ENCODE results near the gene MRPS31.
"Not testable (repeated sequence)": the region's sequence is repeated elsewhere in the genome, so short reads cannot be mapped to it uniquely, and the experiment has no call there.

DNA sequence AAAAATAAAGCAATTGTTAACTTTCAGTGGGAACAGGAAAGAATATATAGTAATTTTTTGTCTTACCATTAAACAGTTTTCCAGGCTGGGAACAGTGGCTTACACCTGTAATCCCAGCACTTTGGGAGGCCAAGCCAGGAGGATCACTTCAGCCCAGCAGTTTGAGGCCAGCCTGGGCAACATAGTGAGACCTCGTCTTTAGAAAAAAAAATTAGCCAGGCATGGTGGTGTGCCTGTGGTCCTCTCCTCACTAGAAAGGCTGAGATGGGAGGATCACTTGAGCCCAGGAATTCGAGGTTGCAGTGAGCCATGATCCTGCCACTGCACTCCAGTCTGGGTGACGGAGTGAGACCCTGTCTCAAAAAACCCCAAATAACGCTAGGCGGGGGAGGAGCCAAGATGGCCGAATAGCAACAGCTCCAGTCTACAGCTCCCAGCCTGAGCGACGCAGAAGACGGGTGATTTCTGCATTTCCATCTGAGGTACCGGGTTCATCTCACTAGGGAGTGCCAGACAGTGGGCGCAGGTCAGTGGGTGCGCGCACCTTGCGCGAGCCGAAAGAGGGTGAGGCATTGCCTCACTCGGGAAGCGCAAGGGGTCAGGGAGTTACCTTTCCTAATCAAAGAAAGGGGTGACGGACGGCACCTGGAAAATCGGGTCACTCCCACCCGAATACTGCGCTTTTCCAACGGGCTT lies 36.3 kb downstream of the MRPS31 start:
- TF ChIP-seq, protein P1, sequence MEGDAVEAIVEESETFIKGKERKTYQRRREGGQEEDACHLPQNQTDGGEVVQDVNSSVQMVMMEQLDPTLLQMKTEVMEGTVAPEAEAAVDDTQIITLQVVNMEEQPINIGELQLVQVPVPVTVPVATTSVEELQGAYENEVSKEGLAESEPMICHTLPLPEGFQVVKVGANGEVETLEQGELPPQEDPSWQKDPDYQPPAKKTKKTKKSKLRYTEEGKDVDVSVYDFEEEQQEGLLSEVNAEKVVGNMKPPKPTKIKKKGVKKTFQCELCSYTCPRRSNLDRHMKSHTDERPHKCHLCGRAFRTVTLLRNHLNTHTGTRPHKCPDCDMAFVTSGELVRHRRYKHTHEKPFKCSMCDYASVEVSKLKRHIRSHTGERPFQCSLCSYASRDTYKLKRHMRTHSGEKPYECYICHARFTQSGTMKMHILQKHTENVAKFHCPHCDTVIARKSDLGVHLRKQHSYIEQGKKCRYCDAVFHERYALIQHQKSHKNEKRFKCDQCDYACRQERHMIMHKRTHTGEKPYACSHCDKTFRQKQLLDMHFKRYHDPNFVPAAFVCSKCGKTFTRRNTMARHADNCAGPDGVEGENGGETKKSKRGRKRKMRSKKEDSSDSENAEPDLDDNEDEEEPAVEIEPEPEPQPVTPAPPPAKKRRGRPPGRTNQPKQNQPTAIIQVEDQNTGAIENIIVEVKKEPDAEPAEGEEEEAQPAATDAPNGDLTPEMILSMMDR (optimal IDR thresholded peaks at IDR 0.05 in 1 of 3, IDR thresholded peaks at IDR 0.05 in 1 of 3, conservative IDR thresholded peaks at IDR 0.05 in 1 of 3; ENCODE audit: extremely low read depth in 1 of 3, insufficient read depth in 2 of 3, low read length in 3 of 3): not testable (repeated sequence)
- not testable (repeated sequence) for TF ChIP-seq EZH2 (IDR thresholded peaks at IDR 0.05; ENCODE audit: low read length)

Measured in keratinocyte (primary cell).